IgD-negative memory B cell (primary cell): ENCODE data around the gene PROSER1. TPM values are rescaled to one million over a fixed set of nuclear protein-coding genes. Genes with fewer than 3 reads are reported as not detected.
"Not testable (repeated sequence)": the region's sequence is repeated elsewhere in the genome, so short reads cannot be mapped to it uniquely, and the experiment has no call there.

Source experiments
- H3K27ac Mint-ChIP-seq, 3 donors: one replicate each; pipeline ENCODE4 v1.8.0; 2020 to 2022; ENCODE audit warnings: mild to moderate bottlenecking in 3 of 3, mixed read lengths in 3 of 3, moderate library complexity in 1 of 3
- H3K27me3 Mint-ChIP-seq: one replicate; pipeline ENCODE4 v1.8.0; 2021; ENCODE audit warnings: mixed read lengths
- H3K36me3 Mint-ChIP-seq: one replicate; pipeline ENCODE4 v1.8.0; 2020; ENCODE audit warnings: mild to moderate bottlenecking, mixed read lengths
- H3K4me1 Mint-ChIP-seq, 3 donors: one replicate each; pipeline ENCODE4 v1.8.0; 2020 to 2022; ENCODE audit warnings: mixed read lengths in 3 of 3, mild to moderate bottlenecking in 1 of 3
- H3K4me3 Mint-ChIP-seq, 4 donors: one replicate each; pipeline ENCODE4 v1.8.0; 2020 to 2022; ENCODE audit warnings: mild to moderate bottlenecking in 4 of 4, mixed read lengths in 4 of 4, moderate library complexity in 3 of 4
- H3K9me3 Mint-ChIP-seq, 3 donors: one replicate each; pipeline ENCODE4 v1.8.0; 2020 to 2021; ENCODE audit warnings: mixed read lengths in 3 of 3, mild to moderate bottlenecking in 1 of 3
- polyA plus RNA-seq: library from polyadenylated mRNA; unstranded; fragments of 300-500 nt; fragmentation: Illumina TruSeq; gene quantifications from one replicate; pipeline ENCODE4 v1.2.3, GENCODE V29; 2021

The PROSER1 gene
- polyA plus RNA-seq, 1 donor from 2014 or later, result 14.1 TPM

GRCh38 chr13:39006371-39007111 lies 31.3 kb downstream of the PROSER1 start:
- H3K9me3 Mint-ChIP-seq, H3K27ac Mint-ChIP-seq, H3K4me1 Mint-ChIP-seq, H3K36me3 Mint-ChIP-seq, H3K4me3 Mint-ChIP-seq, H3K27me3 Mint-ChIP-seq: not testable (repeated sequence)

DNA sequence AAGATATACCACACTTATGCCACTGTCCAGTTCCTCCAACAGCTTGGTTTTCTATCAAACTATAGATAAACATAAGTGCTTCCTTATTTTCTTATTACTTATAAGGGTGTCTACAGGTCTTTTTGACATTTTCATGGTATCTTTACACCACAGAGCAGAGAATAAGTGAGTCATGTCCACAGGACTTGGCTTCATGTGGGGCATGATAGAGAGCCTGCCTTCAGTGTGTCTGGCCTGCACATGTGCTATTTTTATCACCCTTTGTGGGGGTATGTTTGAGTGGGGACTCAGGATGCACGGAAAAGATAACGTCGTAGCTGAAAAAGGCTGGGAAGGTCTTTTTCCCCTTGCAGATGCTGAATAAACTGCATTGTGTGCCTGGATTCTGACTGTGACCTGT lies 39.1 kb downstream of the PROSER1 start:
- H3K9me3 Mint-ChIP-seq, result peaks cover 0 to 2% (median 0%) of the 10 kb centered on the region in 3 donors
- H3K27me3 Mint-ChIP-seq, result no peaks in the 10 kb centered on the region
- no peaks in the 10 kb centered on the region for H3K36me3 Mint-ChIP-seq
- H3K4me3 Mint-ChIP-seq, result no peak overlapping the region
- no peak overlapping the region for H3K27ac Mint-ChIP-seq
- no peaks in the 10 kb centered on the region for H3K4me1 Mint-ChIP-seq

DNA sequence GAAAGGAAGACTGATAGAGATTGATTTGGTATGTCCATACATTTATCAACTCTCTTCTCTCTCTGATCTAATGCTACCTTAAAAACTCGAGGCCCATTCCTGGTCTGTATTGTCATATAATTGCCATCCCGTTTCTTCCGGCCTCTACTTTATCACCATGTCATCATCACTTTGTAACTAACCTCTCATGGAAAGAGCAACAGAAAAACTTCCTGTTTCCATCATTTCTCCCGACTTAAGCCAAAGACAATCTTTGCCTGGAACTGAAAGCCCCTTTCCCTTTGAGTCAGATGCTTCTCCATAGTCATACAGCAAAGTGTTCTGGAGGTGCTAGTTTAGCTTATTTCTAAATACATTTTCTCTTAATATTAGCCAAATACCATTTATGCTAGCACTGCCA lies 44.5 kb downstream of the PROSER1 start:
- no peak overlapping the region for H3K27ac Mint-ChIP-seq
- no peaks in the 10 kb centered on the region for H3K36me3 Mint-ChIP-seq

GRCh38 chr13:38990693-38991092 lies 47.2 kb downstream of the PROSER1 start, which contains the start of gene STOML3:
TSS of gene STOML3 (minus strand) at chr13:38990831. CDS start at chr13:38990721, 110 bp downstream.
- Mint-ChIP-seq H3K9me3 (no peaks in the 10 kb centered on the region), H3K4me1 (no peaks in the 10 kb centered on the region), H3K27me3 (peaks cover 5% of the 10 kb centered on the region), H3K36me3 (no peaks in the 10 kb centered on the region), H3K4me3 (no peak within 1 kb of the TSS), H3K27ac (no peak within 1 kb of the TSS)

More for the DNA sequence above, 44.5 kb downstream of the PROSER1 start:
- peaks cover 0 to 2% (median 0%) of the 10 kb centered on the region in 3 donors for H3K9me3 Mint-ChIP-seq
- H3K4me3 Mint-ChIP-seq, result no peak overlapping the region
- no peaks in the 10 kb centered on the region for H3K4me1 Mint-ChIP-seq
- H3K27me3 Mint-ChIP-seq, result peaks cover 5% of the 10 kb centered on the region

GRCh38 chr13:38981096-38981495 lies 56.8 kb downstream of the PROSER1 start:
- Mint-ChIP-seq H3K4me3 (no peak overlapping the region), H3K36me3 (peaks cover 1% of the 10 kb centered on the region), H3K9me3 (peaks cover 4 to 25% (median 8%) of the 10 kb centered on the region in 3 donors), H3K4me1 (no peaks in the 10 kb centered on the region), H3K27ac (no peak overlapping the region), H3K27me3 (peaks cover 3% of the 10 kb centered on the region)

- Mint-ChIP-seq H3K9me3 (peaks cover 4 to 25% (median 8%) of the 10 kb centered on the region in 3 donors), H3K4me3 (no peak overlapping the region), H3K27me3 (peaks cover 3% of the 10 kb centered on the region), H3K36me3 (peaks cover 1% of the 10 kb centered on the region), H3K27ac (no peak overlapping the region), H3K4me1 (no peaks in the 10 kb centered on the region)
Measured at GRCh38 chr13:38980750-38981078, 57.2 kb downstream of the PROSER1 start.

DNA sequence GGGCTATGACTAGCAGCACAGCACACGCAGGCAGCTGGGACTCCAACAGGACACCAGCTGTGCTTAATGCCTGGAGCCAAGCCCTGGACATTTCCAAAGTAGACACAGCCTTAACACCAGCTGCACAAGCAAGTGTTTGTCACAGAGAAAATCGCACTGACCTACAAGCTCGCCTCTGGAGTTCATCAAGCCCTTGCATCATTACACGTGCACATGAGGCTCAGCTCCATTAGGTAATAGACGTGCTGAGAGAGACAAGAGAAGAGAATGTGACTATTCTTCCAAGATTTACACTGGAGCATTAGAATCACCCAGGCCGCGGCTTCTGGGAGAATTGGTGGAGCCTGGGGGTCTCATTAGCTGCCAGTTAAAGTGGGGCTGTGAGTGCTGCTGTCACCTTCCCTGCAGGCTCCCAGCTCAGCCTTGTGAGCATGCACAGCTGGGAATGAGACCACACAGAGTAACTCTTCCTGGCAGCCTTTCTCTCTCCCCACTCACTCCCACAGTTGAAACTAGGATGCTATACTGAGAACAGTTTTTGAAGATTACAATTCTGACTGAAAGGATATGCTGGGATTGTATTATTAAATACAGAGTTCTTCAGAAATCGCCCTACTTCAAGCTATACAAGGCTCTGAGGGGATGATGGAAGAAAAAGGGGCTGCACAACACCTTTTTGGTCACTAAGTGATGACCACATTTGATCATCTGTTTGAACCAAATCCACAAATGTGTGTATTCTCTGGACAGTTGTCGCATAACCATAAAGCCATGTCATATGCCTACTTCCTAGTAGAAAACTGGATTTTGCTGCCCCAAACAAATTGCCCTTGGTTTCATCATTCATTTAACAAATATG lies 57.8 kb downstream of the PROSER1 start:
- Mint-ChIP-seq H3K36me3 (peaks cover 1% of the 10 kb centered on the region), H3K4me1 (no peaks in the 10 kb centered on the region), H3K27me3 (peaks cover 3% of the 10 kb centered on the region), H3K4me3 (no peak overlapping the region), H3K27ac (no peak overlapping the region), H3K9me3 (peaks cover 4 to 25% (median 5%) of the 10 kb centered on the region in 3 donors)

DNA sequence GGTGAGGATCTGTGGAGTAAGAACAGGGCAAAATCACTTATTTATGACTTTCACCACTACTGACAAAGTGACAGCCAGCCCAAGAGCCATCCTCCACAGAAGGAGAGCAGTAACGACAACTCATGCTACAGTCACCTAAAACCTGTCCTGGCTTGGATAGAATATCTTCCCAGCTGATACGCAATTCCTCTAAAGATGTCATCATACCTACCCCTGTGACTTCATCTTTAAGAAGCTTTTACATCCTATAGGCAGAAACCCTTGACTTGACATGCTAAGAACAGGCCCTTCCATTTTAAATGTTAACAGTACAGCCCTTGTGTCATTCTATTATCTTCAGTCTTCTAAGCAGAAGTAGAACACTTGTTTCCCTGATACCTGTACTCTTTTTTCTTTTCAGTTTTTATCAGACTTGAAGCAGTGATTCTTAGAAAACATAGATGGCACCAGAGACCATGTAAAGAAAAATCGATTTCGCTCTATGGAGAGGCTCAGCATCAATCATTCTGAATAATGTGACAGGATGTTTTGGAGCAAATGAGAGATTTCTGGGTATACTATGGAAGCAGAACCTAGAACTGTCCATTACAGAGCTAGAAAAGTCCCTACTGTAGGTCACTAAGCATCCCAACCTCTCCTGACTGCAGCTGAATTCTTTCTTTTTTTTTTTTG lies 67.4 kb downstream of the PROSER1 start:
- Mint-ChIP-seq H3K27ac (no peak overlapping the region), H3K36me3 (no peaks in the 10 kb centered on the region), H3K9me3 (no peaks in the 10 kb centered on the region), H3K27me3 (no peaks in the 10 kb centered on the region), H3K4me3 (no peak overlapping the region), H3K4me1 (no peaks in the 10 kb centered on the region)

DNA sequence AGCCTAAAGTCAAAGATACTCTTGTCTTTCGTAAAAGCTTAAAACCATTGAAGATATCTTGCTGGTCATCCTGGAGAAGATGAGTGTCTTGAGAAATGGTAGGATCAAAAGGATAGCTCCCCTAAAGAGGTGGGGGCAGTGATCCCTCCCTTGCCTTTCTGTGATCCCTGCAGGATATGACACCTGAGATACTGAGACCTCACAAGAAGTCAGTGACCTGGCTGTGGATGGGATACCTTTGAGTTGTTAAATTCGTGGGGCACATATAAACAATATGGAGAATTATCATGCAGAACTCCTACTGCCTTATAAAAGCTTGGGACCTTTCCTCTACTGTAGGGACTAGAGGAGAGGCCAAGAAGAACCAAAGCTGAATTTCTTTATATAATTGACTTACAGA lies 68.7 kb downstream of the PROSER1 start:
- Mint-ChIP-seq H3K4me3 (no peak overlapping the region), H3K27ac (no peak overlapping the region), H3K36me3 (no peaks in the 10 kb centered on the region), H3K27me3 (no peaks in the 10 kb centered on the region), H3K4me1 (no peaks in the 10 kb centered on the region), H3K9me3 (no peaks in the 10 kb centered on the region)

DNA sequence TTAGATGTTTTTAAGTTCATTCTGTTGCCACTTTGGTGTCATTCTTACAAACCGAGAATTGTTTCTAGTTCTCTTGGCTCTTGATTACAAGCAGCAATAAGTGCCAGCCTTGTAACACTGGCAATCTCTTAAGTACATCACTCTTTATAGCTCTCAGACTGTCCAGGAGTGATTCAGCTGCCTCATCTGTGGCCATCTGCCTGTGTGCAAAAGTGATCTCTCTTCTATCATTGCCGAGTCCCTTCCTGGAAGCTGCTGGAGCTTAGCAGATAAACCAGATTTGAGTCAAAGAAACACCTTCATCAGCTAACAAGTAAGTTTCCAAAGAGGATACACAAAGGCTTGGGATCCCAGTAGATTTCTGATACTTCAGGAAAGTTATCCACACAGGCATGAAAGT lies 70.4 kb downstream of the PROSER1 start:
- no peak overlapping the region for H3K27ac Mint-ChIP-seq
- no peaks in the 10 kb centered on the region for H3K4me1 Mint-ChIP-seq
- no peaks in the 10 kb centered on the region for H3K36me3 Mint-ChIP-seq
- H3K27me3 Mint-ChIP-seq, result no peaks in the 10 kb centered on the region
- no peak overlapping the region for H3K4me3 Mint-ChIP-seq
- no peaks in the 10 kb centered on the region for H3K9me3 Mint-ChIP-seq

GRCh38 chr13:38965281-38965680 lies 72.6 kb downstream of the PROSER1 start:
- Mint-ChIP-seq H3K27ac (no peak overlapping the region), H3K27me3 (peaks cover 3% of the 10 kb centered on the region), H3K36me3 (no peaks in the 10 kb centered on the region), H3K4me1 (no peaks in the 10 kb centered on the region), H3K4me3 (no peak overlapping the region), H3K9me3 (peaks cover 3% of the 10 kb centered on the region in 3 donors)

DNA sequence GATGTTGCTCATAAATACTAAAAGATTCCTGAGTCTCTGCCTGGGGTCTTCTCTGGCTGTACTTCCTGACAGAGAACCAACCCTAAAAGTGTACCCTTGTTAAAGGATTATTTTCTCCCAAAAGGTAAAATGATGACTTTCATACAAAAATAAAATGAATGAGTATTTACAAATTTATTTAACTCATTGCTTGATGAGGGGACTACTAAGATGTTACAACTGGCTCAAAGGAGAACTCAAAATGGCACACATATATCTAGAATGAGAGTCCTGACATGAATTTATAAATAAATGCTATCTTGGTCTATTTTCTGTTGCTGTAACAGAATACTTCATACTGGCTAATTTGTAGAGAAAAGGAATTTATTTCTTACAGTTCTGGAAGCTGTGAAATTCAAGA lies 77.7 kb downstream of the PROSER1 start:
- Mint-ChIP-seq H3K36me3 (no peaks in the 10 kb centered on the region), H3K27ac (no peak overlapping the region), H3K9me3 (peaks cover 3 to 9% (median 9%) of the 10 kb centered on the region in 3 donors), H3K4me3 (no peak overlapping the region), H3K4me1 (no peaks in the 10 kb centered on the region), H3K27me3 (peaks cover 6% of the 10 kb centered on the region)
